ENCODE measurements around the gene SESN1.
A peak's percentile ranks its signal among the peaks of the same experiment; 100 is the strongest.
"Not testable (repeated sequence)": the region's sequence is repeated elsewhere in the genome, so short reads cannot be mapped to it uniquely, and the experiment has no call there.

SESN1 gene

DNA sequence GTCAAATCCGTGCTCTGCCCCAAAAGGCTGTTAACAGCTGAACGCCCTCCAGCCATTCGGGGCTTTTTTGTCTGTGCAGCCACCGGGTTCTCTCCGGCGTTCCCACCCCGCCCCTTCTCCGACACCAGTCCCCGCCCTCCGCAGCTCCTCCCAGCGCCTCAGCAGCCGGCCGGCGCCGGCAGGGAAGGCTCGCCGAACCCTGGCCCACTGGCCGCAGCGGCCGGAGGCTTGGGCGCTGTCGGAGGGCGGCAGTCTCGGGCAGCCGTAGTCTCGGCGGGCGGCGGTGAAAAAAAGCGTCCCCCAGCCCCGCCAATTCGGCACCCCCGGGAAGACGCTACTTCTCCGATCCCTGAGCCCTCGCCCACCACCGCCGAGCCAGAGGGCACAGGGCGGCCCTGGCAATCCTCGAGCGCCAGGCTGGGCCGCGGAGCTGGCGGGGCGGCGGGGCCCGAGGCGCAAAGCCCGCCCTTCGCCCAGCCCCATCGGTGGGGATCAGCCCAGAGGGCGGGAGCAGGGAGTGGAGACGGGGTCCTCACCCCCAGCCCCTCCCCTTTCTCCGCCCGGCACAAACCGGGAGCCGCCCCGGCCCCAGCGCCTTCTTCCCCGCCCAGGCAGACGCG lies at the start of gene SESN1:
Gene SESN1, minus strand, starts transcription at position 431 of the 620 bp plus-strand sequence. CDS start 773 bp downstream, outside the sequence.
- DNase-seq (ENCODE audit: low spot score) = peak; percentile 89

DNA sequence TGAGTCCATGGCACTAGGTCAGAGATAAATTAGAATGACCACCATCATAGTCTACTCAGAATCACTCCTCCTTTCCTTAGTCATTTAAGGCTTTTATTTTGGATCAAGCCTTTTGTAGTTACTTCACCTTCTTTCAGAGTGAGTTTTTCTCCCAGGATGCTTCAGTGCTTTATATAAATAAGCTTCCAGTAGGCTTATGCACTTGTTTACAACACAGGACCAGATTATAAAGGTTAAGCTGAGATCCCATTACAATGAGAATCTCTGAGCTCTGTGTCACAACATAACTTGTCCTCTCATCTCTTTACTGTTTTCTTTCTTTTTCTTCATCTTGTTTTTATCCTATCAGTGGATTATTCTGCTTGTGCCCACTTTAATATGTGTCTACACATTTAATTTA lies 48.5 kb upstream of the SESN1 start:
- no peak for DNase-seq (ENCODE audit: low spot score)

DNA sequence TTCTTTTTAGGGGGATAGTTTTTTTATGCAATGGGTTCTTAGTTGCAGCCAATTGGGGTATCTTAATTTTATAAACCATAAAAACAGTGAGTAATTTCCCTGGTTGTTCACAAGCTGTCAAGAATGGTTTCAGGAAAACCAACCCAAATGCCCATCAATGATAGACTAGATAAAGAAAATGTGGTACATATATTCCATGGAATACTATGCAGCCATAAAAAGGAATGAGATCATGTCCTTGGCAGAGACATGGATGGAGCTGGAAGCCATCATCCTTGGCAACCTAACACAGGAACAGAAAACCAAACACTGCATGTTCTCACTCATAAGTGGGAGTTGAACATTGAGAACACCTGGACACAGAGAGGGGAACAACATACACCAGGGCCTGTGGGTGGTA lies 47.4 kb upstream of the SESN1 start:
- DNase-seq (ENCODE audit: low spot score) = not testable (repeated sequence)

DNA sequence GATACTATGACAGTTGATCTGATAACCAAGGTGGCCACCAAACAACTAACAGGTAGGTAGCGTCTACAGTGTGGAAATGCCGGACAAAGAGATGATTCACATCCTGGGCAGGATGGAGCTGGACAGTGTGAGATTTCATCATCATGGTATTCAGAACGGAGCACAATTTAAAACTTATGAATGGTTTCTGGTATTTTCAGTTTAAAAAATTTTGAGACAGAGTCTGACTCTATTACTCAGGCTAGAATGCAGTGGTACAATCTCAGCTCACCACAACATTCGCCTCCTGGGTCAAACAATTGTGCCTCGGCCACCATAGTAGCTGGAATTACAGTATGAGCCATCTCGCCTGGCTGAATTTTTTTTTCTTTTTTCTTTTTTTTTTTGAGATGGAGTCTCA lies 44.5 kb upstream of the SESN1 start:
- no peak for DNase-seq (ENCODE audit: low spot score)

DNA sequence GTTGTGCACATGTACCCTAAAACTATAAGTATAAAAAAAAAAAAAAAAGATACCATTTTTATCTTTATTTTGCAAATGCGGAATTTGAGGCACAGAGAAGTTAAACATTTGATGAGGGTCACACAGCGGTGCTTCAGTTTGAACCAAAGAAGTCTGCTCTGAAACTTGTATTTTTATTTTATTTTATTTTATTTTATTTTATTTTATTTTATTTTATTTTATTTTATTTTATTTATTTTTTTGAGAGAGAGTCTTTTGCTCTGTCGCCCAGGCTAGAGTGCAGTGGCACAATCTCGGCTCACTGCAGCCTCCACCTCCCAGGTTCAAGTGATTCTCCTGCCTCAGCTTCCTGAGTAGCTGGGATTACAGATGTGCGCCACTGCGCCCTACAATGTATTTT lies 41.9 kb upstream of the SESN1 start:
- DNase-seq (ENCODE audit: low spot score) = not testable (repeated sequence)

DNA sequence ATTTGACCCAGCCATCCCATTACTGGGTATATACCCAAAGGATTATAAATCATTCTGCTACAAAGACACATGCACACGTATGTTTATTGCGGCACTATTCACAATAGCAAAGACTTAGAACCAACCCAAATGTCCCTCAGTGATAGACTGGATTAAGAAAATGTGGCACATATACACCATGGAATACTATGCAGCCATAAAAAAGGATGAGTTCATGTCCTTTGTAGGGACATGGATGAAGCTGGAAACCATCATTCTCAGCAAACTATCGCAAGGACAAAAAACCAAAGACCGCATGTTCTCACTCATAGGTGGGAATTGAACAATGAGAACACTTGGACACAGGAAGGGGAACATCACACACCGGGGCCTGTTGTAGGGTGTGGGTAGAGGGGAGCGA lies 41.4 kb upstream of the SESN1 start:
- DNase-seq (ENCODE audit: low spot score) = not testable (repeated sequence)

DNA sequence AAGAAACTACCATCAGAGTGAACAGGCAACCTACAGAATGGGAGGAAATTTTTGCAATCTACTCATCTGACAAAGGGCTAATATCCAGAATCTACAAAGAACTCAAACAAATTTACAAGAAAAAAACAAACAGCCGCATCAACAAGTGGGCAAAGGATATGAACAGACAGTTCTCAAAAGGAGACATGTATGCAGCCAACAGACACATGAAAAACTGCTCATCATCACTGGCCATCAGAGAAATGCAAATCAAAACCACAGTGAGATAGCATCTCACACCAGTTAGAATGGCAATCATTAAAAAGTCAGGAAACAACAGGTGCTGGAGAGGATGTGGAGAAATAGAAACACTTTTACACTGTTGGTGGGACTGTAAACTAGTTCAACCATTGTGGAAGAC lies 41.0 kb upstream of the SESN1 start:
- not testable (repeated sequence) for DNase-seq (ENCODE audit: low spot score)

DNA sequence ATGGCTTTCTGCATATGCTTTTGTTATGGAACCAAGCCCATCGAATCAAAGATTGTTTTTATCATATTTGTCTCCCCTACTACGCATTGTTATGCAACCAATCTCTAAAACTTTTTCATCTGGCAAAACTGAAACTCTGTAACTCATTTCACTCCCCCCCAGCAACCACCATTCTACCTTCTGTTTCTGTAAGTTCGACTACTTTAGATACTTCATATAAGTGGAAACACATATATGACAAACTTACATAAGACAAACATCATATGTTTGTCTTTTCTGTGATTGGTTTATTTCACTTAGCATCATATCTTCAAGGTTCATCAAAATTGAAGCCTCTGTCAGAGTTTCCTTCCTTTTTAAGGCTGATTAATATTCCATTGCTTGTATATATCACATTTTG lies 35.4 kb upstream of the SESN1 start:
- no peak for DNase-seq (ENCODE audit: low spot score)

DNA sequence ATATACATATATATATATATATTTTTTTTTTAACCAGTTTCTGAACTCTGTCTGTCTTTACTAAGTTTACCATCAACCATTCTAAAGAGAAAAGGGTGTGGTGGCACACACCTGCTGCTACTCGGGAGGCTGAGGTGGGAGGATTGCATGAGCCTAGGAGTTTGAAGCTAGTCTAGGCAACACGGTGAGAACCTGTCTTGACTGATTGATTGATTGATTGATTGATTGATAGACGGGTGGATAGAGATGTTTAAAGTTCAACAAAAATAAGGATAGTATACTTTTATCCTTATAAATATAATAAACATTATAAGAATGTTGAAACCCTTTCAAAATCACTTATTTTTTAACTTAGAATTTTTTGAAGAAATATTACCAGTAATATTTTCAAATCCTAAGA lies 30.9 kb upstream of the SESN1 start:
- DNase-seq (ENCODE audit: low spot score) = no peak

DNA sequence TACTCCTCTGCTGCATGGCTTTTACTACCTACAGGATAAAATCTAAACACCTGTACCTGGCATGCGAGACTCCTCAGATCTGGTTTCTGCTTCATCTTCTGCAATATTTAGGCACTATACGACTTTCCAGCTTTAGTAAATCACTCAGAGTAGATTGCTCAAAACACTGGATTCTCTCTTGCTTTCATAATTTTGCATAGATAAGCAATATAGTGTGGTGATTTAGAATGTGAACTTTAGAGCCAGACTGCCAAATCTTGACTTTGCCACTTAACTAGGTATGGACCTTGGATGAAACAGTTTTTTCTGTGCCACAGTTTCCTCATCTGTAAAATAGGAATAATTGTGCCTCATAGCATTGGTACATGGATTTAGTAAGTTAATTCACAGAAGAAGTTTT lies 29.6 kb upstream of the SESN1 start:
- DNase-seq (ENCODE audit: low spot score) = no peak

DNA sequence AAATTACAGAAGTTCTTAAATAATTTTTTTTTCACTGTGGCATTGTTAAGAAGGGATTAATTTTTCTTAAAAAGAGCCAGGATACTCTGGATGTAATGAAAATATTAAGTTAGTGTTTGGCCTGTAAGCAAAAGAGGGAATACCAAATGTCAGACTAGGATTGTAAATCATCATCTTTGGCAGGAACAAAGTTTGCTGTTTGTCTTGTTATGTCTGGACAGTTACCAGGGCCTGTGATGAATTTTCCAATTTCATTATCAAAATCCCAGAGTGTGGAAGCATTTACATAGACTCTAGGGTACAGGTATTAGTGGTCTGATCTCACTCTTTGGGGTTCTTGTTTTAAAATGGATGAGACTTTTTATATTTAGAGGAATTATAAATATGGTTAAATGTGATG lies 26.8 kb upstream of the SESN1 start:
- DNase-seq (ENCODE audit: low spot score) = no peak

DNA sequence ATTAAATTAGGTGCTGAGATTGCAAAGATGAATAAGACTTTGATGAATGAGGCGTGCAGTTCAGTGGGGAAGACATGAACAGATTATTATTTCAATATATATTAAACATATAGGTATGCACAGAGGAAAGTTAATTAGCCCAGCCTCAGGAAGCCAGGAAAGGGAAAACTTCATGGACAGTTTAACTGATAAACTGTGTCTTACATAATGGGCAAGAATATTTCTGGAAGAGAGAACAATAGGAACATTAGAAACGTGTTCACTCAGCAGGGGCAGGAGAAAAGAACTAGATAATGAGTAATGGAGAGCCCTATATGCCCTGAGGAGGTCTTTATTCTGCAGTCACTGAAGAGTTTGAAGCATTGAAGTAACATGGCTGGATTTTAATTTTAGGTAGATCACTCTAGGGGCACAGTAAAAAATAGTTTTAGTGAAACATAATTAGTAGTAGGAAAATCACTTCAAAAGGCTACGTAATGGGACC lies 24.3 kb upstream of the SESN1 start:
- DNase-seq (ENCODE audit: low spot score) = no peak

DNA sequence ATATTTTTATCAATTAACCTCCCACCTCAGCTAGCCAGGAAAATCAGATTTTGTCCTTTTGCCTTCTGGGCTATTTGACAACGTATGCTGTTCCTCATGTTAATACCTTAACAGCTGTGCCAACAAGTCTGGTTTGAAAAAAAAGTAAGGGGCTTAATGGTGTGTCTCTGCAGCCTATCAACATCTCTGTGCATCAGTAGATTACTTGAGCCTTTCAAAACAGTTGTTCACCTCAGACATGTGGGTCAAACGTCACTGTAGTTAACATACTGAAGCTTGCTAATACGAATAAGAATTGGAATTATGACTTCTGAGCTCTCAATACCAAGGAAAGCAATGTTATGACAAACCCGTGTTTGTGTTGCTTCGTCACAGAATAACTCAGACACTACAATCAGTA lies 23.7 kb upstream of the SESN1 start:
- DNase-seq (ENCODE audit: low spot score) = no peak

DNA sequence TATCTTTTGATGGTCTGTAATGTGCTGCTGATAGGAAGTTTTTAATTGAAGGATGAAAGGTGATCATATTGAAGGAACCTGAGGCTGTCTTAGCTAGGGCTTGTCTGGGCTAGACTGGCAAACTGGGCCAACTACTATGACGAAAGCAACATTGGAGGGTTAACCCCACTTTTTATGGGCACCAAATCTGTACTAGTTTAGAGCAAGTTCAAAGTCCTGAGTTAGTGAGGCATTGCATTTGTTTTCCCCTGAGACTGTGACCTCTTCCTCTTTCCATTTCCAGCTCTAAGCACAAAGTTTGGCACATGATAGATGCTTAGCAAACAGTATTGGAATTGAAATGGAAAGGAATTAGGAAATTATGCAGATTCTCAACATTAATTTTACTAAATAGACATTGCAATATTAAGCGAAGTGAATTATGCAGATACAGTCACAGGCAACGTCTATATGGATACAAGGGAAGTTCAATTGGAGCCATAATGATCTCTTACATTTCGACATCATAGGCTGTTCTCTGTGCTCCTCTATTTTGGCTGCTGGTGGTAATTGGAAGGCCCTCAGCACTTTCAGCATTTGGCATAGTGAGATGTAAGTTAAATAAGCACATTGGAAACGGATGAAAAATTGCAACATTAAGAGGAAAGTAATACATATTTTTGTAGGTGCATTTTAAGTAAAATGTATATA lies 22.8 kb upstream of the SESN1 start:
- no peak for DNase-seq (ENCODE audit: low spot score)

DNA sequence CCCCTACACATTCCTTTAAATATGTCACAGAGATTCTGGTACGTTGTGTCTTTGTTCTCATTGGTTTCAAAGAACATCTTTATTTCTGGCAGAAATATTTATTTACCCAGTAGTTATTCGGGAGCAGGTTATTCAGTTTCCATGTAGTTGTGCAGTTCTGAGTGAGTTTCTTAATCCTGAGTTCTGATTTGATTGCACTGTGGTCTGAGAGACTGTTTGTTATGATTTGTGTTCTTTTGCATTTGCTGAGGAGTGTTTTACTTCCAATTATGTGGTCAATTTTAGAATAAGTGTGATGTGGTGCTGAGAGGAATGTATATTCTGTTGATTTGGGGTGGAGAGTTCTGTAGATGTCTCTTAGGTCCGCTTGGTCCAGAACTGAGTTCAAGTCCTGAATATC lies 18.0 kb upstream of the SESN1 start:
- DNase-seq (ENCODE audit: low spot score) = not testable (repeated sequence)

DNA sequence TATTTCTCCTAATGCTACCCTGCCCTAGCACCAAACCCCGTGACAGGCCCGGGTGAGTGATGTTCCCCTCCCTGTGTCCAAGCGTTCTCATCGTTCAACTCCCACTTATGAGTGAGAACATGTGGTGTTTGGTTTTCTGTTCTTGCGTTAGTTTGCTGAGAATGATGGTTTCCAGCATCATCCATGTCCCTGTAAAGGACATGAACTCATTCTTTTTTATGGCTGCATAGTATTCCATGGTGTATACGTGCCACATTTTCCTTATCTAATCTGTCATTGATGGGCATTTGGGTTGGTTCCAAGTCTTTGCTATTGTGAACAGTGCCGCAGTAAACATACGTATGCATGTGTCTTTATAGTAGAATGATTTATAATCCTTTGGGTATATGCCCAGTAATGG lies 15.0 kb upstream of the SESN1 start:
- DNase-seq (ENCODE audit: low spot score) = not testable (repeated sequence)

DNA sequence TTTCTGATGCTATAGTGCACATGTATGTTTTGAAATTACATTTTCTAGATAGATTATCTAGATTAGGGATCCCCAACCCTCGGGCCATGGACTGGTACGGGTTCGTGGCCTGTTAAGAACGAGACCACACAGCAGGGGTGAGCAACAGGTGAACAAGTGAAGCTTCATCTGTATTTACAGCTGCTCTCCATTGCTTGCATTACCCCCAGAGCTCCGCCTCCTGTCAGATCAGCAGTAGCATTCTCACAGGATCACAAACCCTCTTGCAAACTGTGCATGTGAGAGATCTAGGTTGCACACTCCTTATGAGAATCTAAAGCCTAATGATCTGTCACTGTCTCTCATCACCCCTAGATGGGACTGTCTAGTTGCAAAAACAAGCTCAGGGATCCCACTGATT lies 11.0 kb upstream of the SESN1 start:
- no peak for DNase-seq (ENCODE audit: low spot score)

DNA sequence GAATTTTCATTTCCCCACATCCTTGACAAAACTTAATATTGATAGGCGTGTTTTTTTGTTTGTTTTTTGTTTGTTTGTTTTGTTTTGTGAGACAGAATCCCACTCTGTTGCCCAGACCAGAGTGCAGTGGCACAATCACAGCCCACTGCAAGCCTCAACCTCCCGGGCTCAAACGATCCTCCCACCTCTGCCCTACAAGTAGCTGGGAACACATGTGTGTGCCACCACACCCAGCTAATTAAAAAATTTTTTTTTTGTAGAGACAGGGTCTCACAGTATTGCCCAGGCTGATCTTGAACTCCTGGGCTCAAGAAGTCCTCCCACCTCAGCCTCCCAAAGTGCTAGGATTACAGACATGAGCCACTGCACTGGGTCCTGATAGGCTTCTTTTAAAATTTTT lies 9.9 kb upstream of the SESN1 start:
- DNase-seq (ENCODE audit: low spot score) = no peak

DNA sequence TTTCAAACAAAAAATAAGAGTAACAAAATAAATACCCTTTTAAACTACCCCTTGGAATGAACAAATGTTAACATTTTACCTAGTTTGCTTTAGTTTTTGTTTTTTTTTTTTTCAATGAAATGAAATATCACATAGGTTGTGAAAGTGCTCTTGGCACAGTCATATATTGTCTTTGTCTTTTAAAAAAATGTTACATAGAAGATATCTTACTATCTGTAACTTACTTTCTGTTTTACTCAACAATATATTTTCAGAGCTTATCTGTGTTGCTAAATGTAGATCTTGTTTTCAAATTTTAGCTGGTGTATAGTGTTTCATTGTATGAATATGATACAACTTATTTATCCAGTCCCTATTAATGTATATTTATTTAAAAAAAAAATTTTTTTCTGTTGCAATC lies 9.3 kb upstream of the SESN1 start:
- DNase-seq (ENCODE audit: low spot score) = no peak

DNA sequence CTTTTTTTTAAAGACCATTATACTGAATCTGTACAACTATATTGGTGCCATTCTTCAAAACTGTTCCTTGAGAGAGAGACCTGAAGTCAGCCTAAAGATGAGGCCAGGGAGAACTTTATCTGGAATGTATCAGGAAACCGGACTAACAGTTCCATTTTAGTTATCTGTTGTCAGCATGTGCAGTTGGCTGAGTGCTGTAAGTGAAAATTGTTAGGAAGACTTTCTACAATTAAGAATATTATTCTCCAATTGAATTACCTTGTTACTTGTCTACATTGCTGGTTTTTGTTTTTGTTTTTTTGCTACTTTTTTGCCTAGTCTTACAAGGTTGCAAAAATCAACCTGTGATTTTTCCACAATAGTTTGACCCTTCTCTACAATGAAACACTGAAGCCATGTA lies 8.1 kb upstream of the SESN1 start:
- DNase-seq (ENCODE audit: low spot score) = no peak

DNA sequence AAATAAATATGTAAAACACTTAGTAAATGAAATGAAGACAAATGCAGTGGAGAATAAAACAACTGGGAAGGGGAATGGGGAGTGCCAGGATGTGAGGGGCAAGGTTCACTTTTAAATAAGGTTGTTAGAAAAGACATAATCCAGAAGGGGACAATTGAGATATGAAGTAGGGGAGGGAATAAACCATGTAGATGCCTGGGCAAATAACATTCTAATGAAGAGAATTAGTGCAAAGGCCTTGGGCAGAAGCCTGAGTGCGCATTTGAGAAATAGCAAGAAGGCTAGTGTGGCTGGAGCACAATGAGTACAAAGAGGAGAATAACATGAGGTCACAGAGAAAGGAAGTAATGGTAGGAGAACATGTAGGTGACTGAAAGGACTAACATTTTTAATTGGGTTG lies 3.0 kb upstream of the SESN1 start:
- no peak for DNase-seq (ENCODE audit: low spot score)

DNA sequence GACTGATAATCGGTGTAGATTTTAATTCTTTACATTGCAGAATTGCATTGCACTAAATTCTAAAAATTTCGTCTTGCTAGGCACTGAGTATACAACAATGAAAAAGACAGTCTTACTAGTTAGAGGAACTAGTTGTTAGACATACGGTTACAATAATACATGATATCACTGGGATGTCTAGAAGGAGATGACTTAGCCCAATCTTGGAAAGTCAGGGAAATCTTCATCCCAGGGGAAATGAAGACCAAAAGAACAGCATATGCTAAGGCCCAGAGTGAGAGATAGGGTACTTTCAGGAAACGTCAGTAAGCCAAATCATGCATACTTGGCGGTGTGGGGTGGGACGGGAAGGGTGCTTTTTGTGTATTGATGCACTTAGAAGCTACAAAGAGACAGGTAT lies 1.6 kb upstream of the SESN1 start:
- peak; percentile 20 for DNase-seq (ENCODE audit: low spot score)

DNA sequence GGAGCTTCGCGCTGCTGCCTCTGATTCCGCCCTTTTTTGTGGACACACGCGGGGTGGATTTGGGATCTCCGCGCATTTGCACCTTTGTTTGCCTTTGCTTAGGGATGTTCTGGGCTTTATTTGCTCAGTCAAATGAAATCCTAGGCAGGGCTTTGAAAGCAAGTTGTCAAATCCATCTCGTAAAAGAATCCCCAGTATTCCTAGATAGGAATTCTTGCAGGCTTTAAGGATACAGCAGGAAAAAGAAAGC lies 1.1 kb upstream of the SESN1 start:
- no peak for DNase-seq (ENCODE audit: low spot score)
